T-helper 9 cell (primary cell): ENCODE data around the gene AGBL1.

Experiments used
- DNase-seq: peaks from one replicate; pipeline ENCODE4 v3.0.0-alpha.2; 2020

Gene AGBL1

DNA sequence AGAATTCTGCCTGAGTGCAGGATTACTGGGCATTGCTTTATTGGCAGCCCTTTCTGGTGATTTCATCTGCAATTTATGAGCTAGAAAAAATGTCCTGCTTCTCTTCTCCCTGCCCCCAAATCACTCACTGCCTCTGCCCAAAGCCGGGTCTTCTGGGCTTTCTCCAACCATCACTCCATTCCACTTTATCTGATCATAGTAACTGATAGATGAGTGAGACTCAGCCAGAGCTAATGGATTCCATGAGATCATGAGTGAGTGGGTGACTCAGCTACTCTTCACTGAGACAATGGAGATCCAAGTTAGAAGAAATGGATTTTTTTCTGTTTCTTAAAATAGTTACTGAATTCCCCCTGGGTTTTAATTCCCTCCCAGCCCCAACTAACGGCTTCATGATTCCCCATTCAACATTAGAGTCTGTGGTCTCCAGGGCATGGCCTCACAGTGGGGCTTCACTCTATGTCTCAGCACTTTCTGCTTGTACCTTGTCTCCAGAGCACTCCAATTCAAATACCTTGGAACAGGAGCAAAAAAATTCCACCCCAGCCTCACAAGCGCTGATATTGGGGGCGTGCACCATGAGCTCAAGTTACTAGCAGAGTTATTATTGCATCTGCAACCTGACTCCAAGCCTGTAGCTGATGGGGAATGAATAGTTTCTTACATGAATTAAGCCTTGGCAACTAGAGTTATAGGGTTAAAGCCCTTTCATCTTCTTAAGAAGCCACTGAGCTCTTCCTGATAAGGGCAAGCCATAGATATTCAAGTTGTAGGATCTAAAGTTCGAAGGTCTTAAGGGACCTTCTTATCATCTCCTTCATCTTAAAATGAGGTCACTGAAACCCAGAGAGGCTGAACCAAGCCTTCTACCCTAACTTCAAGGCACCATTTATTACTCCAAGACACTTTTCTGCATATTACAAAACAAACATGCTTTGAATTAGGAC, 85.9 kb downstream of the AGBL1 start:
- DNase-seq = no peak

GRCh38 chr15:86167841-86168240, 88.2 kb downstream of the AGBL1 start:
- DNase-seq = no peak

DNA sequence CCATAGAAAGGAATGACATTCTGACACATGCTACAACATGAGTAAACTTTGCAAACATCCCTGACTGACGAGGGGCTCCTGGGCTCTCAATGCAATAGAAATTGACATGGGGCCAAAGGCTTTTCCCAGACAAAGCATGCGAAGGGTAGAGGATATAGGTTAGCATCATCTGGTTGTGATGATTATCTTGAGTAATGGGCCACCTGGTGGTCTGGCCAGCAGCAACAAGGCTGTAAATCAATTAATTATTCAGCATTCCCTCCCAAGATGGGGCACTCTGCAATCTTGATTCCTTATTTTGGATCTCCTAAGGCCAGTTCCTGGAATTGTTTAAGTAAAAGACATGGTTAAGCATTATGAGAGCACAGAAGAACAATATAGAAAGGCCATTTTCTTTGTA, 99.2 kb downstream of the AGBL1 start:
- no peak for DNase-seq

- no peak for DNase-seq
These were observed 104.2 kb downstream of the AGBL1 start for GRCh38 chr15:86183596-86184491.

DNA sequence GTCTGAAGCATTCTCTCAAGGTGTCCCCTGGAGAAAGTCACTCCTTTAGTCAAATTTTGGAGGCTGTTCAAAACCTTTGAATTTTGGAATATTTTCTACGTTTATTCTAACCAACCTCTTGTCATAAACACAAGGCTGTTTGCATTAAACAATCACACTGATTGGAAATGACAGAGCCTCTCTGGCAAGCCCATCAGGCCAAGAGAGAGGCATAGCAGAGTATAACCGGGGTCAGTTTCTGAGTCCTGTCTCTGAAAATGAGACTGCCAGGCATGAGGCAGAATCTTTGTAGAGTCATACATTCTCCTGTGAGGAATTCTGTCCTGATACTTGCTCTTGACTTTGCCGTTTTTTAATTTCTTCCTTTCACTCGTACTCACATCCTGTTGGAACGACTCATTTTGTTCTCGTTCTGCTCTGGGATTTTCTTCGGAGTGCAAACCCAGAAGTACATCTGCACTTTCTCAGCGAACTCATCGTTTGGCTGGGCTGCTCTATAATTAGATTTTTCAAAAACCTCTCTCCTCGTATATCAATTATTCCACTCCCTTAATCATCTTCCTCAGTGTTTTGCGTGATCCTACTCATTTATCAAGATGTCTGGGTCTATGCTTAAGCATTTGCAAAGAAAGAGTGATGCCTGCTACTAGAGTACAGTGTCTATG, 114.2 kb downstream of the AGBL1 start:
- DNase-seq = no peak

GRCh38 chr15:86197770-86198169, 118.1 kb downstream of the AGBL1 start:
- DNase-seq = no peak

- no peak for DNase-seq
These were observed 119.9 kb downstream of the AGBL1 start for GRCh38 chr15:86199467-86200145.

DNA sequence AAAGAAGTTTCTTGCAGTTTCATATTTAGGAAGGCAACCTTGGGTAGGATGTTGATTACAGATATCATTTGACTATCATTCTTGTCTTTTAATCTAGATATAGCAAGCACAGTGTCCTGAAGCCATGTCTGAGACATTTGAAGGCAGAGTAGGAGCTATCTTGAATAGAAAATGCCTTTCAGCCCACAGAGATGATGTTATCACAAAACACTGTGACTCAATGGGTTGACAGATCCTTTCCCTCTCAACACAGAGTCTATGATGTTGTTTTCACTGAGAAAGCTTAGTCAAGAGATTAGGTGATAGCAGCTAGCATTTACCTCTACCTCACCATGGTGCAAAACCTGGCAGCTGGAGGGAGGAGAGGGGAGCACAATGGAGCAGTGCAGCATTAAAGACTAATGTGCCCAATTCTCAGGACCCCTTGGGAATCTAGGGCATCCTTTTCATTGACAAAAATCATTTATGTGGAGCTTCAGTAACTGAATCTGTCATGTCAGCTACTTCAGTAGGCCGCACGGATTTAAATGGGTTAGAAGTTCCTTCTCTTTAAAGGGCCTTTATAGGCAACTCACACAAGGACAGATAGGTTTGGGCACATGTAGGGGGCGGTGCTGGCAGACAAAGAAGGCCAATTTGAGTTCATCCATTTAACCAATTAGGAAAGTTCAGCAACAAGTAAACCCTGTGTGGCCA, 121.8 kb downstream of the AGBL1 start:
- DNase-seq = no peak

DNA sequence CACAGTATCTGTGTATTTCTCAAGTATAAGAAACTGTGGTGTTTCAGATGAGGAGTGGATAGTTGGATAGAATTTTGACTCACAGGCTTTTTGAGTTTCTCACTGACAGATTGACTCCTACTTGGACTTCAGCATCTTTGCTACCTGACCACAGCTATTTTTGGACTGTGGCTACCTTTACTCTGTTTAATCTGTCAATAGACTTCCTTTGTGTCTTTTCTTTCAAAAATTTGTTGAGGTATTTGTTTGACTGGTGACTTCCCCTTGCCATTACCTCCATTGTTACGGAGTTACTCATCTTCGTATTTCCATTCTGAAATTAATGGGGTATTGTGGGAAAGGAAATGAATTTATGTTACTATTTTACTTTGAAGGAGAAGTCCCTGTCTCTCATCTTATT, 123.8 kb downstream of the AGBL1 start:
- no peak for DNase-seq

GRCh38 chr15:86205096-86205495, 125.4 kb downstream of the AGBL1 start:
- no peak for DNase-seq

DNA sequence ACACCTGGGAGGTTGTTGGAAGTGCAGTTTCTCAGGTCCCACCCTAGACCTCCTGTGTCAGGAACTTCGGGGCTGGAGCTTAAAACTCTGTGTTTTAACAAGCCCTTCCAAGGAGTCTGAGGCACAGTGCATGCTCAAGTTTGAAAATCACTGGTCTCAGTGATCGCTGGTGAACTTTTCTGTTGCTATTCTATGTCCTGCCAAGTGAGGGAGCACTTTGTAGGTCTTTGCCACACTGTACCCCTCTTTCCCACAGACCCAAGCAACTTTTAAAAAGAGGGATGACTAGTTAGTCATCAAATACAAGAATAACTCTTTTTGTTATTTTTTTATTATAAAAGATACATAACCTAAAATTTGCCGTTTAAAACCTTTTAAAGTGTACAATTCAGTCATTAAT, 133.7 kb downstream of the AGBL1 start:
- no peak for DNase-seq

DNA sequence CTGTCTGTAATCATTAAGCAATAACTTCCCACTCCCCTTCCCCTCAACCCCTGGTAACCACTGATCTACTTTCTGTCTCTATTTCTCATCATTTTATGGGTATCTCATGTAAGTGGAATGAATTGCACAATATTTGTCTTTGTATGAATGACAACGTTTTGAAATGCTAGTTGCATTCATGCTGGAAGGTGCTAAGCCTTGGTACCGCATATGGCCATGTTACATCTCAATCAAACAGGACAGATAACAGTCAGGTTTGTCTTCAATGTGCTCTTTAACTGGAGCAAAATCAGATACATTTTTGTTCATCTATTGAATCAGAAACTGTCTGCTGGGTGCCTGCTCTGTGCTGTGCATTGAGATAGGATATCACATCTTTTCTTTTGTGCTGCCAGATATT, 134.2 kb downstream of the AGBL1 start:
- DNase-seq = no peak

DNA sequence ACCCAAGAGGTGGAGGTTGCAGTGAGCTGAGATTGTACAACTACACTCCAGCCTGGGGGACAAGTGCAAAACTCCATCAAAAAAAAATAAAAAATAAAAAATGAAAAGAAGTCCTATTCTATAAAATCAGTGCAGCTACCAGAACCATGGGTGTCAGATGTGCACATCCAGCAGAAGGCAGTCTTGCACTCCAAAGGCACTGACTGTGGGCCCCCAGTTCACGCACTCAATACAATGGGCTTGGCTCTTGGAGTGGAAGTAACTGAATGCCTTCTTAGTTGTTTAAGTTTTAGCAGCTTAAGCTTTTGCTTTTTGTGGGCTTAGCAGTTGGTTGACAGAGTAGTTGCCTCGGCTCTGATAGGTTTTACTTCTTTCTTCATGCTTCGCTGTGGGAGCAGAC, 141.4 kb downstream of the AGBL1 start:
- DNase-seq = no peak

GRCh38 chr15:86229306-86229705, 149.6 kb downstream of the AGBL1 start:
- DNase-seq = no peak

DNA sequence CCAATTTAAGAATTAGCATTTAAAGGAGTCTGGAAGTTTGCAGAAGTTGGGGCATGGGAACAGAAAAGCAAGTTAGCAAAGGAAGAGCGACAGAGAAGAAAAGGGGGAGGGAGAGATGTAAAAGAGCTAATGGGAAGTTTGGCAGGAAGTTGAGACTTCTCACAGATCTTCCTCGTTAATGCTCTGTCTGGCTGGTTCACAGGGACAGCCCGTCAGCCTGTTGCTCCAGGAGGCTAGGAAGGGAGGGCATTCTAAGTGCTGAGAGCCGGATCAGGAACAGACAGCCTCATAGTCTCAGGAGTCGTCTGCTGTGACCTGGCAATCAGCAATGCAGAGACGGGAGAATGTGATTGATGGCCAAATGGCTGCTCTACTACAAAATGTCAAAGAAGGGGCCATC, 150.3 kb downstream of the AGBL1 start:
- no peak for DNase-seq

- peak; percentile 18 for DNase-seq
These were observed 152.4 kb downstream of the AGBL1 start for GRCh38 chr15:86231864-86232721.

GRCh38 chr15:86235667-86236066, 156.0 kb downstream of the AGBL1 start:
- no peak for DNase-seq

DNA sequence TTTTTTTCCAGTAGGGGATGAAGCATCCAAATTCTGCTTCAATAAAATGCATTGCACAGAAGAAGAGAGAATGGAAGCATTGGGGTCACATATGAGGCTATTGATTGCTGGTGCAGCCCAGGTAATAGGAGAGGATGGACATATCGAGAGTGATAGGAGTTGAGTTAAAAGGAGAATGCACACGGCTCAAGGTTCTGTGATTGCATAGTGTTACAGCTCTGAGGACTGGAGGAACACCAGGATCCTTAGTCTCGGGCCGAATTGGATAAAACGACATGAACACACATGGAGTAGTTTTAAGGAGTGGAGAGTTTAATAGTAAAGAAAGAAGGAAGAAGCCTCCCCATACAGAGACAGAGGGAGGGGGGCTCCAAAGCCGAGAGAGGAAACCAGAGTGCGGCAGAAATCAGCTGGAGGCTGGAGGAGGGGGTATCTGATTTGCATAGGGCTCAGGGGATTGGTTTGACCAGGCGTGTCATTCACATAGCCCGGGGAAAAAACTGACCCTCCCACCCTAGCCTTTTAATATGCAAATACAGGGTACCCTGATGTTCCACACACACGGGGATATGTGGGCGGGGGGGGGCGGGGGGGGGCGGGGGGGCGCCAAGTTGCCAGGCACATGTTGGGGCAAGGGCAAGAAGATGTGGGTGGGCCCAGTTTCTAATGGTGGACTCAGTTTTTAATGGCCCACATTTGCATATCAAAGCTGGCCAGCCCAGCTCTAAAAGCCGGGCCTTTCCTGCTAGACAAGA, 156.9 kb downstream of the AGBL1 start:
- no peak for DNase-seq

- DNase-seq = no peak
These were observed 157.4 kb downstream of the AGBL1 start for GRCh38 chr15:86237111-86237500.
